GM12865 (cell line): Measurements from ENCODE around the gene MPST.

Experiments
- DNase-seq: peaks from one replicate; pipeline ENCODE4 v3.0.0; 2010; ENCODE audit warnings: low read depth
- H3K4me3 ChIP-seq: 2 replicates; pipeline ENCODE4 v1.5.1; 2011; ENCODE audit warnings: mild to moderate bottlenecking, low read depth, low read length, control low read depth
- TF ChIP-seq, protein P1 (sequence below): IDR thresholded peaks from 2 replicates; pipeline ENCODE4 v1.5.1; 2011; ENCODE audit warnings: low read length, control low read depth, low read depth, inconsistent platforms; ENCODE audit not compliant: insufficient read depth; ENCODE audit errors: missing control alignments

The MPST gene

GRCh38 chr22:37028692-37029674 lies 9.4 kb downstream of the MPST start:
- no peak for DNase-seq
- TF ChIP-seq, protein P1, sequence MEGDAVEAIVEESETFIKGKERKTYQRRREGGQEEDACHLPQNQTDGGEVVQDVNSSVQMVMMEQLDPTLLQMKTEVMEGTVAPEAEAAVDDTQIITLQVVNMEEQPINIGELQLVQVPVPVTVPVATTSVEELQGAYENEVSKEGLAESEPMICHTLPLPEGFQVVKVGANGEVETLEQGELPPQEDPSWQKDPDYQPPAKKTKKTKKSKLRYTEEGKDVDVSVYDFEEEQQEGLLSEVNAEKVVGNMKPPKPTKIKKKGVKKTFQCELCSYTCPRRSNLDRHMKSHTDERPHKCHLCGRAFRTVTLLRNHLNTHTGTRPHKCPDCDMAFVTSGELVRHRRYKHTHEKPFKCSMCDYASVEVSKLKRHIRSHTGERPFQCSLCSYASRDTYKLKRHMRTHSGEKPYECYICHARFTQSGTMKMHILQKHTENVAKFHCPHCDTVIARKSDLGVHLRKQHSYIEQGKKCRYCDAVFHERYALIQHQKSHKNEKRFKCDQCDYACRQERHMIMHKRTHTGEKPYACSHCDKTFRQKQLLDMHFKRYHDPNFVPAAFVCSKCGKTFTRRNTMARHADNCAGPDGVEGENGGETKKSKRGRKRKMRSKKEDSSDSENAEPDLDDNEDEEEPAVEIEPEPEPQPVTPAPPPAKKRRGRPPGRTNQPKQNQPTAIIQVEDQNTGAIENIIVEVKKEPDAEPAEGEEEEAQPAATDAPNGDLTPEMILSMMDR = no peak
- no peak overlapping the region for H3K4me3 ChIP-seq

- TF ChIP-seq, protein P1 = no peak
- no peak for DNase-seq
- no peak overlapping the region for H3K4me3 ChIP-seq
Observed at GRCh38 chr22:37030560-37031281, 11.2 kb downstream of the MPST start.

DNA sequence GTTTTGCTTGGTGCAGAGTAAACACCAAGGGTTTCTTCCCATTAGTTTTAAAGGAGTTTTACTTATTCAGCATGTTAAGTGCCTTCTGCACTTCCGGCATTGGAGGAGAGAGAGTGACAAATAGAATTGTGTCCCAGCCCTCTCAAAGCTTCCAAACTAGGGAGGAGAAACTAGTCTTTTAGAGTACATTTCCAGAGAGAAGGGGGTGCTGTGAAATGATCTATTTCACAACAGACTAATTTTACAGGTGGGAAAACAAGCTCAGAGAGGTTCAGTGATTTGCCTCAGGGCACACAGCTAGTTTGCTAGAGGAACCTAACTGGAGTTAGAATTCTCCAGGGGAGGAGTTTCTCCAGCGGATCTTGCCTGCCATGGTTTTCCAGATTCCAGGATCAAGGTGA lies 12.6 kb downstream of the MPST start:
- DNase-seq = no peak
- TF ChIP-seq, protein P1 = no peak
- H3K4me3 ChIP-seq = no peak overlapping the region

DNA sequence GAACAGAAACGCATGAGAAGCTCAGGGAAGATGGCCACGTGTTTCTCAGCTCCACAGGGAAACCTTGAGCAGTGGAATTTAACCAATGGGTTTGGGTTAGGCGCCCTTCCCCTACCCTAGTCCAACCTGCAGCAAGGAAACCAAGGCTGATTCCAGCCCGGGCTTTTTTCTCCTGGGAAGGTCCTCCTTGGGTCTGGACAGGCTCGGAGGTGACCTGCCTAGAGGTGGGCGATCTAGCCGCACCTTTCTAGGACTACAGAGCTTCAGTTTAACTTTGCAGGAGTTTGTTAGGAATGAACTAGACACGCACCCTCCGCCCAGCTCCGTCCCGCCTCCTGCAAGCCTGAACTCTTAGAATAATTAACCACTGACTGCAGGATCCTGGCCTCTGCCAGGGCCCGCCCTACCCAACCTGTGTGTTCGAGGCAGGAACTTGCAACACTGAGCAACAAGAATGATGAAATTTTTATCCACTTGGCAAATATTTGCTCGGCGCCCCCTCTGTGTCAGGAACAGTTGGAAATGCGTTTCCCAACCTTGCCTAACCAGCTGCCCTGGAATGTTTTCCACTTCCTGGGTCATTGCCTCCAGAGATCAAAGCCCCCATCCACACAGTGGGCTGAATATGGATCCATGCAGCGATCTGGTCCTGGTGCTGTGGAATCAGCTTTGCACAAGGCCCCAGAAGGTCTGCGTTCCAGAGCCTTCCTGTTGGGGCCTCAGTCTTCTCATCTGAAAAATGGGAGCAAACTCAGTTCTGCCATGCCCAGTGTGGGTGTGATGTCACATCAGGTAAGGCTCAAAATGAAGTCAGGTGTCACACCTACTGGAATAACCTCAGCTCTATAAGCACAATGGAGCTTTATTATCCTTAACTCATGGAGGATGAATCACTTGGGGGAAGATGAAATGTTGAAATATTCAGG lies 13.3 kb downstream of the MPST start:
- TF ChIP-seq, protein P1 = no peak
- H3K4me3 ChIP-seq = no peak overlapping the region
- DNase-seq = no peak

- no peak for DNase-seq
- H3K4me3 ChIP-seq = no peak overlapping the region
- TF ChIP-seq, protein P1 = no peak
Observed at GRCh38 chr22:37033605-37034430, 14.3 kb downstream of the MPST start.
